NOMO-1 treated with DMSO at 0.1 percent for 48 hours (cell line): ENCODE data around the gene TXLNG.

Experiments used
- DNase-seq: peaks from one replicate; lab custom pipeline; 2025; ENCODE audit not compliant: unreplicated experiment; lab: John Stamatoyannopoulos, UW

TXLNG gene

DNA sequence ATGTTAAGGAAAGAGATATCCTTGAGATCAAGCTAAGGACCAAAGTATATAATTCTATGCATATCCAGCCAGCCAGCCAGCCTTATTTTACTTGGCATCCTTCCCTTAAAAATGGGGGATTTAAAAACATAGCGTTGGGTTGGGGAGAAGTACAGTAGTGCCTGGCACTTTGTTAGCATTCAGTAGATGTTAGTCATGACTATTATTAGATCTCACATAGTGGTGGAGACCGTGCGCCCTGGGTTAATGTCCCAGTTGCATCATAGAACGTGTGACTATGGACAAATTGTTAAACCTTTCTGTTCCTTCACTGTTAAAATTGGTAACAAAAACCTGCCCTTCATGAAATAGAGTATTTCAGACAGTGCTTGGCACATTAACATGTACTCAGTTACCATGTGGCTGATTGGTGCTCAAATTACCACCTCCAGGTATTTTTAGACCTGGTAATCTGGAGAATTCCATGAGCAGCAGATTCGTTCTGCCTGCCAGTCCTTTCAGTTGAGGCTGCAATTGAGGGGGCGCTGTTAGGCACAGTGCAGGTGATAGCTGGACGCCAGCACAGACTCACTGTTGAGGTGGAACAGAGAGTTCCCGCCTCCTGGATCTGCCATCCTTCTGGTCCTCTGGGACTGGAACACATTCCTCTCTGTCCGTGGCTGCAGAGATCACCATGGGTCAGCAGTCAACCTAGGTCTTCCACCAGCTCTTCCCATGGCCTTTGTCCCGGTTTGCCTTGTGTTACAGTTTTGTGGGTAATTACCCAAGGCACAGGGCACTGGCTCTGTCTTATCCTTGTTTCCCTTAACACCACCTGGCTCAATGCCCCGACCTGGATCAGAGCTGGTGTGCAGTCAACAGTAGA lies 52.2 kb downstream of the TXLNG start:
- DNase-seq: peak; percentile 35

DNA sequence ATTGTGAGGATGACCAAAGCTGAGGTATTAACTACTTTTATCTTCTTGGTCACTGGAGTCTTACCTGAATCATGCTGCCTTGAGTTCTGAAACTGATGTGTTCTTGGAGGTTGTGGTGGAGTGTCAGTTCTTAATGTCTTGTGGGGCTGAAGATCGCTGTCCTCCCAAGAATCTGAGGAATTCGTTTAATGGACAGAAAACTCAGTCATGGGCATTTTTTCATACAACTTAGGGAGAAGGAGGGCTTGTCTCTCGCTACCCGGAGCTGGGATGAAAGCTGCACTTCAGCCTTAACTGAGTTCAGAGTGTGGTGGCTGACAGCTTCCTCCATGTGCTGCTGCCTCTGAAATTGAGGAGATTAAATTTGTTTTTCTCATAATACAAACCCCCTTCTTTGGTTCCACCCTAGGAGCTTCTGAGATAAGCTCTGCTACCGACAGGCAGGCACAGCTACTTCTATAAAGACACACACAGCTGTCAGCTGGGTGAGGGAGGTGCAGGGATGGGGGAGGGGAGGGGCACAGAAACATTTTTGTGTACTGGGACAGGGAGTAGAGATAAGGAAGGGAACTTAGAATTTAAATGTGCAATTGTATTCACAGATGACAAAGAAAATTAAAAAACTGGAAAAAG lies 53.1 kb downstream of the TXLNG start:
- no peak for DNase-seq

DNA sequence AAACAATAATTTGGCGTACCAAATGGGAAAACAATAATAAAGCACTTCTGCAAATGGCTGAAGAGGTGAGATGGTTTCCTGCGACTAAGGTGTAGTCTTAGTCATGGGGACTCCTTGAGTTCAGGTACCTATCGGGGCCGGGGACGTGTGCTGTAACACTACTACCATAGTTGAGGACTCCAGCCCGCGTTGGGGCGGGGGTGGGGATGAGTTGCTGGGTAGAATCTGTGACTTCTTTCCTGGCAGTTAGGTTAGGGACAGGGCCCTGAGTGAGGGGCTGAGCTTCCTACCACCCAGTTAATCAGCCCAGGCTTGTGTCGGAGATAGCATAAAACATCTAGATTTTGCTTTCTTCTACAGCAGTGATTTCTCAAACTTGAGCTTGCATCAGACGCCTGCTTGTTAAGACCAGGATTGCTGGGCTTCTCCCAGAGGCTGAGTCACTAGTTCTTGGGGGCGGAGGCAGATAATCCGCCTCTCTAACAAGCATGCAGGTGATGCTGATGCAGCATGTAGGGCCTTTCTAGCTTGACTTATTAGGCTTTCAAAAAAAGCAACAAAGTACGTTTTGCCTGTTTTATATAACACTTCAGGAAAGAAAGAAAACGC lies 53.7 kb downstream of the TXLNG start:
- DNase-seq: no peak

DNA sequence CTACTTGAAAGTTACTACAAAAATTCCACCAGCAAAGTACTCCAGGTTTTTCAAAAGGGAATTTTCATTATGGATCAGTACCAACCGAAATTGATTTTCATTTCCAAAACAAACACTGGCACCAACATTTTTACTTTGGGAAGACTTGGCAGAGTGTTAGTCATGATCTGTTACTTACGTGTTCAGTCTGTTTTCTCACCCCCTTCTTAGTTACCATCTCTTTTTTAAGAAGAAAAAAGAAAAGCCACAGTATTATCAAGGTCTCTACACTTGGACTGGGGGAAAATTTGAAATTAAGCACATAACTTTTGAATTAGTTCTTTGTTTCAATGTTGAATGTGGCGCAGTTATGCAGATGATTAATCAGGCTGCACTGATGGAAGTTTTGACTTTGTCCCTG lies 56.4 kb downstream of the TXLNG start:
- no peak for DNase-seq

- DNase-seq: no peak
These were observed 57.1 kb downstream of the TXLNG start for GRCh38 chrX:16843208-16843909.

DNA sequence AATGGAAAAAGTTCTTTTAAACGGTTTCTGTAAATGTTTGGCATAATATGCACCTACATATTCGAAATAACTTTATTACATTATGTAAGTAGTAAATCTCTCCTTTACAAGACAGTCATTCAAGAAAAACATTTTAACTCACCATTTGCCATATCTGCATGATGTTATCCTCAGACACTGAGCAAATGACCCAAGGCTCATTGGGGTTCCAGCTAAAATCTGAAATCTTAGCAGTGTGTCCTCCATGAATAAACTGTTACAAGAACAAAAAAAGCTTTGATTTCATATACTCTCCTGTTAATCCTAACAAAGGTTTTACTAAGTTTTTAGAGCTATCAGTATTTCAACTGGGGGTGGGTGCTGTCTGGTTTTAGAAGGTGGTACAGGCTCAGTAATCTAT lies 59.4 kb downstream of the TXLNG start:
- no peak for DNase-seq

- DNase-seq: no peak
These were observed 62.3 kb downstream of the TXLNG start for GRCh38 chrX:16848541-16848940.

GRCh38 chrX:16851421-16851820 lies 65.2 kb downstream of the TXLNG start:
- no peak for DNase-seq

- no peak for DNase-seq
These were observed 65.6 kb downstream of the TXLNG start for GRCh38 chrX:16851827-16852226.

DNA sequence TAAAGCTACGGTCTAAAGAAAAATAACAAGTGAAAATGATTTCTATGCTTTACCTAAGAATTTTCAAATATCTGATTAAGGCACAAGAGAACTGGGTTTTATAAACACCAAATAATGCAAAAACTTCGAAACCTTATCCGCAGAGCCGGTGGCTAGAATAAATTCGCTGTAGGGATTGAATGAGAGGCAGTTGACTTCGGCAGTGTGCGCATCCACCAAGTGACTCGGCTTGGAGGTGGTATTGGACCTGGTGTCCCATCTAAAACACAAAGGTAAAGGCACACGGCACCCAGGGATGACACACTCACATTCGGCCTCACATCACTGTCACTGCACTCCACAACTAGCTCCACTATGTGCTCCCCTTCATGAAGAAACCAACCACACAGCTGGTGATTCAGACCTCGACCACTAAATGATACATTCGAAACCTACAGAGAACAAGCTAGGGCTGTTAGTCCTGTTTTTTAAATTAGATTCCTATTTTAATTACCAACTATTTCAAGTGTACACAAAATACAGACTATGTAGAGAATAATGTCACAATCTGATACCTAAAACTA lies 66.4 kb downstream of the TXLNG start:
- DNase-seq: no peak

DNA sequence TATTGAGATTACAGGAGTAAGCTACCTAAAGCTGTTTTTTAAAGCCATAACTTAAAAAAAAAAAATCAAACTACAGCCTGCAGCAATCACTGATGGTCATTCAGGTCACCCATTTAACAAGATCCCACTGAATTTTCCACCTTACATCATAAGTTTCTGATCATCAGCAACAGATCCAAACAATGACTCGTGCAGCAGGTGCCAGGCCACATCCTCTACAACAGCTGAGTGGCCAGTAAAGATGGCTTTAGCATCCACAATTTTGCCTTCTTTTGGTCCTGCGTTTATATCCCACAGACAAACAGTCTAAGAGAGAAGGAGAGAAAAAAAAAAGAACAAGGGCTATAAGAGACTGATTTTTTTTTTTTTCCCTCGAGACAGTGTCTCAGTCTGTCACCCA lies 67.3 kb downstream of the TXLNG start:
- DNase-seq: no peak

DNA sequence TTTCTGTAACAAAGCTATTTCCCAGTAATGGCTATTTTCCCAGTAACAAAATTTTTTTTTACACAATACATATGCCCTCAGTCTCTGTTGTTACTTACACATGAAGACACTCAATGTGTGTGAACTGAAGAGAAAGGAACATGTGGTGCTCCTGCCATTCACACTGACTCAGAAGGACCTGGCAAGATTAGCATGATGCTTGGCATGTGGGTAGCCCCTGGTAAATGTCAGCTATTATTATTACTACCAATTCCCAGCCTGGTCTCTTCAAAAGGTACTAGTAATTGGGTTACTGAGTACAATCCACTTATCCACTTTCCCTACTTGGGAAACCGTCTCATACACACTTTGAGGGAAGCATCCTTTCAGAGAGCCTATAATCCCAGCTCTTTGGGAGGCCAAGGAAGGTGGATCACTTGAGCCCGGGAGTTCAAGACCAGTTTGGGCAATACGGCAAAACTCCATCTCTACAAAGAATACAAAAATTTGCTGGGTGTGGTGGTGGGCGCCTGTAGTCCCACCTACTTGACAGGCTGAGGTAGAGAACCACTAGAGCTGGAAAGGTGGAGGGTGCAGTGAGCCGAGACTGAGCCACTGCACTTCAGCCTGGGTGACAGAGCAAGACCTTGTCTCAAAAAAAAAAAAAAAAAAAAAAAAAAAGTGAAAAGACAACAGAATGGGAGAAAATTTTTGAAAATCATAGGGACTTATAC lies 69.3 kb downstream of the TXLNG start:
- DNase-seq: no peak

DNA sequence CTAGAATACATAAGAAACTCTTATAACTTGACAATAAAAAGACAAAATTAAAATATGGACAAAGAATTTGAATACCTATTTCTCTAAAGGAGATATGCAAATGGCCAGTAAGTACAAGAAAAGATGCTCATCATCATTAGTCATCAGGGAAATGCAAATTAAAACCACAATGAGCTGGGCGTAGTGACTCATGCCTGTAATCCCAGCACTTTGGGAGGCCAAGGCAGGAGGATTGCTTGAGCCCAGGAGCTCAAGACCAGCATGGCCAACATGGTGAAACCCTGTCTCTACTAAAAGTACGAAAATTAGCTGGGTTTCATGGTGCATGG lies 69.8 kb downstream of the TXLNG start:
- DNase-seq: peak; percentile 30

DNA sequence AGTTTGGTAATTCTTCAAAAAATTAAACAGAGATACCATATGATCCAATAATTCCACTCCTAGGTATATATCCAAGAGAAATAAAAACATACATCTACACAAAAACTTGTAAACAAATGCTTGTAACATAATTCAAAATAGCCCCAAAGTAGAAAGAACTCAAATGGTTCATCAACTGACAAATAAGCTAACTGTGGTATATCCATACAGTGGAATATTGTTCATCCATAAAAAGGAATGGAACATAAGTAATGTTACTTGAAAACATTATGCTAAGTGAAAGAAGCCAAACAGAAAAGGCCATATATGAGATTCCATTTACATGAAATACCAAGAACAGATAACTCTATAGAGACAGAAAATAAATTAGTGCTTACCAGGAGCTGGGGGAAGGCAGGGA lies 70.5 kb downstream of the TXLNG start:
- no peak for DNase-seq

DNA sequence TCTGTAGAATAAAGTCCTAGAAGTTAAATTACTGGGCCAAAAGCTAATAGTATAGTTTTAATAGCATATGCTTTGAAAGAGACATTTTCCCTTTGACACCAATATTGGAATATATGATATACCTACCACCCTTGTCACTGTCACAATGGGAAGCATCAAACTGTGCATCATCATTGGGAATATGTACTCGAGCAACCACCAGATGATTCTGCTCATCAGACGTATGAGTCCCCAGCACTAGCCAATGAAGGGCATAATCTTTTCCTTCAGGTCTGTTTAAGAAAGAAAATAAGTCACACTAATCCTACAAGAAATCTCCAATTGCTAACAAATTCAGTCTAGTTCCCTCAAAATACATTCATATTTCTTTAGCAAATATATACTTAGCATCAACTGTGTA lies 76.6 kb downstream of the TXLNG start:
- DNase-seq: no peak

DNA sequence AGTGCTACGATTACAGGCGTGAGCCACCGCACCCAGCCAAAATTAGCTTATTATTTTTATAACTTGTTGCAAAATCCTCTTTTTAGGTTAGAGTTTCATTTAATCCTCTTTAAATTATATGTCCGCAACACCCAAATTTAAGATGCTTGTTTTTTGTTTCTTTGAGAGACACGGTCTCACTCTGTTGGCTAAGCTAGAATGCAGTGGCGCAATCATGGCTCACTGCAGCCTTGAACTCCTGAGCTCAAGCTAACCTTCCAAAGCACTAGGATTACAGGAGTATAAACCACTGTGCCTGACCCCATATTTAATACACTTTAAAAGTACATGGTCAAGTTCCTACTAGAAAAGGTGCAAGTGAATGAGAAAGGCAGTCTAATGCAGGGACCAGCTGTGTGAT lies 81.7 kb downstream of the TXLNG start:
- DNase-seq: no peak

DNA sequence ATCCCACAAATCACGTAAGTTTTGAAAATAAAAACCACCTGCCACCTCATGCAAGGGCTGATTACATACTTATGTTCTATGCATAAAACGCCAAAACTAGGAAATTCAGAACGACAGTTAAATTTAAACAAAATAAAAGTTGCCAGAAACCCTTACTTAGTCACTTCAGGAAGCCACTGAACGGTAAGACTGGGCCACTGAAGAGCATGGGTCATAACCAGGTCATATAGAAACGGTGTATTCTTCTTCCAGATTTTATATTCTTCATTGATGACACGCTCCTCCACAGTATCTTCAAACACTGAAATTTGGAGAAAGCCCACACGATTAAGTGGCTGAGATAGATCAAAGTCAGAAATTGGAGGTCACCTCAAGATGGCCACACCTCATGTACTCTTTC lies 82.7 kb downstream of the TXLNG start:
- DNase-seq: peak; percentile 15

DNA sequence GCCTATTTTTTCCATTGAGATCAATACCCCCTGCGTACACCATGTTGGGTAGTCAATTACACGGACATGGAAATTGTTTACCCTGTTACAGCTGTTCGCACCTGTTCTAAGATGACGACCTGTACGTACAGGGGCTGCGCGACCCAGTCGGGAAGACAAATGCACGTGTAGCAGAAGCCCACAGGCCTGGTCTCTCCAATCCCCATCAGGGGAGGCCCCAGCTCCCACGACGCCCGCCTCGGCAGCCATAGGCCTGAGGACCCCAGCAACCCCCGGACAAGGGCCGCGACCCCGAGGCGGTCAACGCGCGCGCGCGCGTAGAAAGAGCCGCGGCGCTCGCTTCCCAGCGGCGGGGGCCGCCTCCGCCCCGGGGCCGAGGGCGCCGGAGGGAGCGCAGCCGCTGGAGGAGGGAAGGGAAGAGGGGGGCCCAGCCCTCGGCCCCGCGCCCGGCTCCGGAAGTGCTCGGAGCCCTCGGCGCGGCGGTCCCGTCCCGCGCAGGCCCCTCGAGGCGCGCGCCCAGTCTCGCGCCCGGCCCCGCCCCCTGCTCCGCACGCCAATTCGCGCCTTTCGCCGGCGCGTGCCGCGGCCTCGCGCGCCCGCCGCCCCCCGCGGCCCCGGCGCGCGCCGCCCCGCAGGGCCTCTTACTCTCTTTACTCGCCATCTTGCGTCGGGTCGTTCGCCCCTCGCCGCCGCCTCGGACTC lies 83.3 kb downstream of the TXLNG start:
- DNase-seq: peak; percentile 54

- DNase-seq: peak; percentile 96
These were observed 84.0 kb downstream of the TXLNG start, which contains the start of gene RBBP7 for GRCh38 chrX:16870095-16870861. Gene RBBP7 (minus strand): TSS chrX:16870362. CDS start chrX:16870053, 309 bp downstream.
